Trophoblast cell (in vitro differentiated cells and primary cell): ENCODE results near the gene COA5.

ENCODE experiments used
- DNase-seq, 2 donors: peaks; one replicate each; pipeline ENCODE4 v3.0.0-alpha.2; 2016
- H2AFZ ChIP-seq: 2 replicates; pipeline ENCODE4 v1.6.1; 2013; ENCODE audit warnings: low read length, moderate library complexity, mild to moderate bottlenecking; ENCODE audit not compliant: insufficient read depth, poor library complexity
- H2AK5ac ChIP-seq: 2 replicates; pipeline ENCODE4 v1.6.1; 2013; ENCODE audit warnings: mild to moderate bottlenecking, low read length
- H2BK120ac ChIP-seq: 2 replicates; pipeline ENCODE4 v1.6.1; 2013; ENCODE audit warnings: low read length, mild to moderate bottlenecking, moderate library complexity; ENCODE audit not compliant: insufficient read depth, poor library complexity
- H2BK12ac ChIP-seq: 2 replicates; pipeline ENCODE4 v1.6.1; 2013; ENCODE audit warnings: mild to moderate bottlenecking, low read length, moderate library complexity
- H2BK5ac ChIP-seq: 2 replicates; pipeline ENCODE4 v1.6.1; 2013; ENCODE audit warnings: low read length, low read depth, moderate library complexity, mild to moderate bottlenecking; ENCODE audit not compliant: poor library complexity
- H3K14ac ChIP-seq: 2 replicates; pipeline ENCODE4 v1.6.1; 2013; ENCODE audit warnings: mild to moderate bottlenecking, low read length
- H3K18ac ChIP-seq: 2 replicates; pipeline ENCODE4 v1.6.1; 2013; ENCODE audit warnings: mild to moderate bottlenecking, low read length
- H3K23ac ChIP-seq: 2 replicates; pipeline ENCODE4 v1.6.1; 2013; ENCODE audit warnings: low read length
- H3K27ac ChIP-seq: 2 replicates; pipeline ENCODE4 v1.5.1; 2013; ENCODE audit warnings: low read depth, mild to moderate bottlenecking, inconsistent platforms, low read length, moderate library complexity
- H3K27me3 ChIP-seq: 2 replicates; pipeline ENCODE4 v1.6.1; 2013; ENCODE audit warnings: inconsistent platforms, mild to moderate bottlenecking, low read length, moderate library complexity; ENCODE audit not compliant: insufficient read depth
- H3K36me3 ChIP-seq, 2 experiments: 1 replicate in 1 of 2; 2 replicates in 1 of 2; pipeline ENCODE4 v1.6.1; 2013; ENCODE audit warnings: low read length in 2 of 2, mild to moderate bottlenecking in 2 of 2, moderate library complexity in 1 of 2; ENCODE audit not compliant: insufficient read depth in 2 of 2, control insufficient read depth in 1 of 2
- H3K4ac ChIP-seq: 2 replicates; pipeline ENCODE4 v1.6.1; 2013; ENCODE audit warnings: low read depth, mild to moderate bottlenecking, low read length, moderate library complexity
- H3K4me1 ChIP-seq, 2 experiments: 1 replicate in 1 of 2; 2 replicates in 1 of 2; pipeline ENCODE4 v1.6.1; 2013; ENCODE audit warnings: low read length in 2 of 2, mild to moderate bottlenecking in 2 of 2, moderate library complexity in 1 of 2; ENCODE audit not compliant: insufficient read depth in 2 of 2, control insufficient read depth in 1 of 2
- H3K4me2 ChIP-seq: 2 replicates; pipeline ENCODE4 v1.6.1; 2013; ENCODE audit warnings: inconsistent platforms, mild to moderate bottlenecking, low read length, moderate library complexity
- H3K4me3 ChIP-seq: 2 replicates; pipeline ENCODE4 v1.5.1; 2013; ENCODE audit warnings: mild to moderate bottlenecking, low read depth, low read length, inconsistent platforms
- H3K79me1 ChIP-seq: one replicate; pipeline ENCODE4 v1.6.1; 2013; ENCODE audit warnings: low read length
- H3K79me2 ChIP-seq: 2 replicates; pipeline ENCODE4 v1.6.1; 2013; ENCODE audit warnings: low read length, mild to moderate bottlenecking; ENCODE audit not compliant: control insufficient read depth, insufficient read depth, poor library complexity
- H3K9ac ChIP-seq: 2 replicates; pipeline ENCODE4 v1.6.1; 2013; ENCODE audit warnings: mild to moderate bottlenecking, low read length
- H3K9me3 ChIP-seq: 2 replicates; pipeline ENCODE4 v1.6.1; 2013; ENCODE audit warnings: low read depth, mild to moderate bottlenecking, control low read depth, inconsistent platforms, low read length; ENCODE audit not compliant: insufficient read depth
- H4K12ac ChIP-seq: 2 replicates; pipeline ENCODE4 v1.6.1; 2013; ENCODE audit warnings: low read depth, mild to moderate bottlenecking, low read length, moderate library complexity
- H4K8ac ChIP-seq: 2 replicates; pipeline ENCODE4 v1.6.1; 2013; ENCODE audit warnings: low read depth, mild to moderate bottlenecking, low read length, moderate library complexity
- H4K91ac ChIP-seq: one replicate; pipeline ENCODE4 v1.6.1; 2013; ENCODE audit warnings: low read depth, mild to moderate bottlenecking, low read length, moderate library complexity
- WGBS: extraction: QIAGEN DNeasy Blood & Tissue Kit; methylation state at CpG from one replicate; pipeline ENCODE4 v1.1.7; 2013; ENCODE audit warnings: missing lambda C conversion rate; ENCODE audit not compliant: insufficient read length, insufficient coverage; ENCODE audit errors: extremely low coverage; 5-methylcytosine and 5-hydroxymethylcytosine counted together

Gene COA5

GRCh38 chr2:98577313-98577712 lies 31.0 kb downstream of the COA5 start:
- H2AK5ac ChIP-seq = no peak overlapping the region
- H3K14ac ChIP-seq = no peak overlapping the region
- peaks cover 2% of the 10 kb centered on the region for H3K9me3 ChIP-seq
- no peak overlapping the region for H4K8ac ChIP-seq
- H3K27ac ChIP-seq = no peak overlapping the region
- no peak overlapping the region for H2AFZ ChIP-seq
- H3K23ac ChIP-seq = no peak overlapping the region
- H4K91ac ChIP-seq = no peak overlapping the region
- H2BK12ac ChIP-seq = no peak overlapping the region
- no peak overlapping the region for H4K12ac ChIP-seq
- H3K9ac ChIP-seq = no peak overlapping the region
- no peak overlapping the region for H2BK120ac ChIP-seq
- H3K4me1 ChIP-seq = no peaks in the 10 kb centered on the region
- peaks cover 24 to 45% of the 10 kb centered on the region in 2 experiments for H3K36me3 ChIP-seq
- H3K79me2 ChIP-seq = no peaks in the 10 kb centered on the region
- no peaks in the 10 kb centered on the region for H3K27me3 ChIP-seq
- H3K4me2 ChIP-seq = no peak overlapping the region
- H2BK5ac ChIP-seq = no peak overlapping the region
- no peak for DNase-seq
- WGBS = no CpG with 5 or more reads among the region's 10 CpGs
- no peak overlapping the region for H3K4ac ChIP-seq
- H3K4me3 ChIP-seq = no peak overlapping the region
- H3K18ac ChIP-seq = no peak overlapping the region
- H3K79me1 ChIP-seq = no peaks in the 10 kb centered on the region

- H4K8ac ChIP-seq = no peak overlapping the region
- peaks cover 26 to 45% of the 10 kb centered on the region in 2 experiments for H3K36me3 ChIP-seq
- H3K27ac ChIP-seq = no peak overlapping the region
- H3K27me3 ChIP-seq = no peaks in the 10 kb centered on the region
- no peak overlapping the region for H2BK120ac ChIP-seq
- no peak overlapping the region for H3K9ac ChIP-seq
- DNase-seq = no peak
- no peak overlapping the region for H3K18ac ChIP-seq
- no peak overlapping the region for H3K14ac ChIP-seq
- H3K79me1 ChIP-seq = no peaks in the 10 kb centered on the region
- H2BK12ac ChIP-seq = no peak overlapping the region
- H3K4me1 ChIP-seq = no peaks in the 10 kb centered on the region
- H2AK5ac ChIP-seq = no peak overlapping the region
- H3K4me3 ChIP-seq = no peak overlapping the region
- H3K4ac ChIP-seq = no peak overlapping the region
- no peak overlapping the region for H4K12ac ChIP-seq
- no peaks in the 10 kb centered on the region for H3K79me2 ChIP-seq
- H2AFZ ChIP-seq = no peak overlapping the region
- no peak overlapping the region for H4K91ac ChIP-seq
- no CpG with 5 or more reads among the region's 22 CpGs for WGBS
- no peak overlapping the region for H3K23ac ChIP-seq
- peaks cover 2% of the 10 kb centered on the region for H3K9me3 ChIP-seq
- no peak overlapping the region for H3K4me2 ChIP-seq
- no peak overlapping the region for H2BK5ac ChIP-seq
These were observed 31.5 kb downstream of the COA5 start for GRCh38 chr2:98576666-98577312.

- no CpG with 5 or more reads among the region's 13 CpGs for WGBS
- H3K79me2 ChIP-seq = no peaks in the 10 kb centered on the region
- H3K27ac ChIP-seq = no peak overlapping the region
- H4K91ac ChIP-seq = no peak overlapping the region
- H3K9ac ChIP-seq = no peak overlapping the region
- peaks cover 2% of the 10 kb centered on the region for H3K9me3 ChIP-seq
- no peaks in the 10 kb centered on the region for H3K79me1 ChIP-seq
- H4K8ac ChIP-seq = no peak overlapping the region
- no peak overlapping the region for H4K12ac ChIP-seq
- peaks cover 45 to 70% of the 10 kb centered on the region in 2 experiments for H3K36me3 ChIP-seq
- no peaks in the 10 kb centered on the region for H3K27me3 ChIP-seq
- H2BK120ac ChIP-seq = no peak overlapping the region
- no peak overlapping the region for H2AFZ ChIP-seq
- H2BK12ac ChIP-seq = no peak overlapping the region
- no peak overlapping the region for H2AK5ac ChIP-seq
- no peak overlapping the region for H3K4ac ChIP-seq
- no peak overlapping the region for H2BK5ac ChIP-seq
- no peaks in the 10 kb centered on the region for H3K4me1 ChIP-seq
- no peak overlapping the region for H3K4me3 ChIP-seq
- H3K14ac ChIP-seq = no peak overlapping the region
- H3K23ac ChIP-seq = no peak overlapping the region
- no peak overlapping the region for H3K4me2 ChIP-seq
- DNase-seq = no peak
- no peak overlapping the region for H3K18ac ChIP-seq
These were observed 34.9 kb downstream of the COA5 start for GRCh38 chr2:98573426-98573825.

- no peaks in the 10 kb centered on the region for H3K9me3 ChIP-seq
- H3K27ac ChIP-seq = no peak overlapping the region
- no peak overlapping the region for H2BK120ac ChIP-seq
- H2AK5ac ChIP-seq = no peak overlapping the region
- no peak overlapping the region for H2AFZ ChIP-seq
- no CpG with 5 or more reads among the region's 15 CpGs for WGBS
- DNase-seq = no peak
- peaks cover 46 to 72% of the 10 kb centered on the region in 2 experiments for H3K36me3 ChIP-seq
- no peaks in the 10 kb centered on the region for H3K4me1 ChIP-seq
- no peak overlapping the region for H4K12ac ChIP-seq
- no peaks in the 10 kb centered on the region for H3K79me2 ChIP-seq
- no peak overlapping the region for H3K18ac ChIP-seq
- H4K8ac ChIP-seq = no peak overlapping the region
- no peak overlapping the region for H3K9ac ChIP-seq
- H2BK5ac ChIP-seq = no peak overlapping the region
- no peaks in the 10 kb centered on the region for H3K79me1 ChIP-seq
- no peak overlapping the region for H2BK12ac ChIP-seq
- H4K91ac ChIP-seq = no peak overlapping the region
- no peak overlapping the region for H3K4me2 ChIP-seq
- no peak overlapping the region for H3K14ac ChIP-seq
- no peaks in the 10 kb centered on the region for H3K27me3 ChIP-seq
- no peak overlapping the region for H3K4ac ChIP-seq
- H3K4me3 ChIP-seq = no peak overlapping the region
- no peak overlapping the region for H3K23ac ChIP-seq
These were observed 35.6 kb downstream of the COA5 start for GRCh38 chr2:98572676-98573075.
